Measurements from ENCODE around the gene TINCR.

- TF ChIP-seq, protein P1, sequence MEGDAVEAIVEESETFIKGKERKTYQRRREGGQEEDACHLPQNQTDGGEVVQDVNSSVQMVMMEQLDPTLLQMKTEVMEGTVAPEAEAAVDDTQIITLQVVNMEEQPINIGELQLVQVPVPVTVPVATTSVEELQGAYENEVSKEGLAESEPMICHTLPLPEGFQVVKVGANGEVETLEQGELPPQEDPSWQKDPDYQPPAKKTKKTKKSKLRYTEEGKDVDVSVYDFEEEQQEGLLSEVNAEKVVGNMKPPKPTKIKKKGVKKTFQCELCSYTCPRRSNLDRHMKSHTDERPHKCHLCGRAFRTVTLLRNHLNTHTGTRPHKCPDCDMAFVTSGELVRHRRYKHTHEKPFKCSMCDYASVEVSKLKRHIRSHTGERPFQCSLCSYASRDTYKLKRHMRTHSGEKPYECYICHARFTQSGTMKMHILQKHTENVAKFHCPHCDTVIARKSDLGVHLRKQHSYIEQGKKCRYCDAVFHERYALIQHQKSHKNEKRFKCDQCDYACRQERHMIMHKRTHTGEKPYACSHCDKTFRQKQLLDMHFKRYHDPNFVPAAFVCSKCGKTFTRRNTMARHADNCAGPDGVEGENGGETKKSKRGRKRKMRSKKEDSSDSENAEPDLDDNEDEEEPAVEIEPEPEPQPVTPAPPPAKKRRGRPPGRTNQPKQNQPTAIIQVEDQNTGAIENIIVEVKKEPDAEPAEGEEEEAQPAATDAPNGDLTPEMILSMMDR (conservative IDR thresholded peaks at IDR 0.05 in 1 of 2, IDR thresholded peaks at IDR 0.05 in 1 of 2; ENCODE audit: extremely low read depth in 1 of 2, insufficient read depth in 1 of 2, low read depth in 1 of 2, low read length in 2 of 2), result no peak
- no peak for TF ChIP-seq EZH2 (IDR thresholded peaks at IDR 0.05; ENCODE audit: borderline replicate concordance, low read length)
Observed at GRCh38 chr19:5595745-5596144, 28.0 kb upstream of the TINCR start.
